GM11168 (cell line): ENCODE measurements around the gene MAP7.
"Not testable (repeated sequence)": the region's sequence is repeated elsewhere in the genome, so short reads cannot be mapped to it uniquely, and the experiment has no call there.

Source experiments
- in situ Hi-C: fragments of 300-500 bp; cut with MboI; formaldehyde crosslinking; loops from one replicate; pipeline ENCODE4 v1.12.0; 2022; ENCODE audit warnings: low sequenced_read_pairs; ENCODE audit not compliant: unreplicated experiment

Gene MAP7

DNA sequence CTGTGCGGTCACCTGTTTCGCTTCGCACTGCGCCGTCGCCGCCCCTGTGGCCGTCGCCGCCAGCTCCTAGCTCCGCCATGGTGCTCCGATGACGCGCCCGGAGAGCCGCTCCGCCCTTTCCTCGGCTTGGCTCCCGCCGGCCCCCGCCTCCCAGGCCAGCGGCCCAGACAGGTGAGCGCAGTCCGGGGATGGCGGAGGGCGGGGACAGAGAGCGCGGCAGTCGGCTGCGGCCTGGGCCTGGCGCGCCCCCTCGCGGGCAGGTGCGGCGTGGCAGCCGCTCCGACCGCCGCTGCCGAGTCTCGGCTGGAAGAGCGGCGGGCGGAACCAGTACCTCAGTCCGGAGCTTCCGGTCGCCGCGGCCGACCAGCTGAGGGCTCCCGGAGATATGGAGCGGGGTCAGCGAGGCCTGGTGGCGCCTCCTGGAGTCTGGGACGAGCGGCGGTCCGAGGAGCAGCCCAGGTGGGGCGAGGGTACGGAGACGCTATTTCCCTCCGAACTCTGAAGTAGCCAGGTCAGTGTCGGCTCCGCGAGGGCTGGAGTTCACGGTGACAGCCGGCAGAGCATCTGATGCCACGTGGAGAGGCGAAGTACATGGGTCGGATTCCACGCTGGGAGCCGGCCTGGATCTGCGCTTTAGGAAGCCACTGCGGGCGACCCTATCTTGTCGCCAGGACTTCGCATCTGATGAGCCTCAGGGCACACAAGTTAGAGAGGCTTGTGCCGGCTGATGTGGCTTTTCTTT, at the start of gene MAP7:
Gene MAP7 (minus strand): TSS at position 93 of the 742 bp plus-strand sequence. CDS start 14 bp downstream, at position 79.
- in situ Hi-C loops: no loop called here

DNA sequence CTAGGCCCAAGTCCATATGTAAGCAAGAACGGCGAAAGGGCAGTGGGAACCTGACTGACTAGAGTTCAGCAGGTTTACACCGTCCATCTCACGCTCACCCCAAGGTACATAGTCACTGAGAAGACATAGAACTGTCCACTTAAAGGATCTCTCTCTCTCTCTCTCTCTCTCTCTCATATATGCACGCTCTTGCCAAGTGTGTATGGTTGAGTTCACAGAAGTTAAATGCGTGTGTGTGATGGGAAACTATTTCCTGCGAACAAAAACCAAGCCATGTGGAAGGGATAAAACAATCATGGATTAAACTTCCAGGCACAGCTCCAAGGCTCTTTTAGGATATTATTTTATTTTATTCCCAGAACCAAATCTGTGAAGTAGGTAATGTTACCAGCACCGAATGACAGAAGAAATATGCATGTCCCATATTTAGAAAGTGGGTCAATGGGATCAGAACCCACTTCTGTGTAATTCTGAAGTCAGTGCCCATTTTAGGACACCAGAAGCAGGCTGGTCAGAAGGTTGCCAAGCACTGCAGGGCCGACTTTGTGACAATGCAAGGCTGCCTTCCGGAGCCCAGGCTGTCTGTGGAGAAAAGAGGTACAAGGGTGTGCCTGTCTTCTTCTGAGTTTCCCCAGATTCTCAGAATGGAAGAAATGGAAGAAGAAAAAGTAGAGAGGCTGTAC, 49.2 kb upstream of the MAP7 start:
- in situ Hi-C loops: no loop called here

DNA sequence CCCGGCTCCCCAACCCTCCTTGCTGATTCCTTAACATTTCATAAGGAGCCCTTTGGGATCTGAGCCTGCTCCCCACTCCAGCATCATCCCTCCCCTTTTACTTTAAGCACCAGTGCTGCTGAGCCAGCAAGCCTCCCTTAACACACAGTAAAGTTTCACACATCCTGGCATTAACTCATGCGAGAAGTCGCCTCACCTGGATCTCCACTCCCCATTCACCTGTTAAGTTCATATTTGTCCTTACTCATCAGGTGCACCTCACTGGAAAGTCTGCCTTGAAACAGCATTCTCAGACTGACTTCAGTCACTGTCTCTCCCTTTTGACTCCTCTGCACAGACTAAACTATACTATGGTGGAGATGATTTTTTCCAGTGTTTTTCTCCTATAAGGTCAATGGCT, 47.8 kb upstream of the MAP7 start:
- in situ Hi-C loops: no loop called here

DNA sequence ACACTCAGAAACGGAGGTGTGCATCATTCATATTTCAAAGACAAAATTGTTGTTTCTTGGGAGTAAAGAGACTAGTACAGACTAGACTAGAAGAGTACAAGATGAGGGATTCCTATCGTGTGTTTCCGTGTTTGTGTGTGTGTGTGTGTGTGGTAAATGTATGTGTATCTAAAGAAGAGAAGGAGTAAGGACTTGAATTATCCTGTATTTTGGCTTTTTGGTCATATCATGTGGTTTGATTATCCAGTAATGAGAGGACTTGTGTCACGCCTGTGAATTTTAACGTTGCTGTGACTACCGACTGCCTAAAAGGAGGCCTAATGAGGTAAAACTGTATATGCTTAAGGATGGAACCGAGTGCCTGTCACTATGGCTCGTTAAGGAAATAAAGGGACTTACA, 44.4 kb upstream of the MAP7 start:
- in situ Hi-C loops: no loop called here

DNA sequence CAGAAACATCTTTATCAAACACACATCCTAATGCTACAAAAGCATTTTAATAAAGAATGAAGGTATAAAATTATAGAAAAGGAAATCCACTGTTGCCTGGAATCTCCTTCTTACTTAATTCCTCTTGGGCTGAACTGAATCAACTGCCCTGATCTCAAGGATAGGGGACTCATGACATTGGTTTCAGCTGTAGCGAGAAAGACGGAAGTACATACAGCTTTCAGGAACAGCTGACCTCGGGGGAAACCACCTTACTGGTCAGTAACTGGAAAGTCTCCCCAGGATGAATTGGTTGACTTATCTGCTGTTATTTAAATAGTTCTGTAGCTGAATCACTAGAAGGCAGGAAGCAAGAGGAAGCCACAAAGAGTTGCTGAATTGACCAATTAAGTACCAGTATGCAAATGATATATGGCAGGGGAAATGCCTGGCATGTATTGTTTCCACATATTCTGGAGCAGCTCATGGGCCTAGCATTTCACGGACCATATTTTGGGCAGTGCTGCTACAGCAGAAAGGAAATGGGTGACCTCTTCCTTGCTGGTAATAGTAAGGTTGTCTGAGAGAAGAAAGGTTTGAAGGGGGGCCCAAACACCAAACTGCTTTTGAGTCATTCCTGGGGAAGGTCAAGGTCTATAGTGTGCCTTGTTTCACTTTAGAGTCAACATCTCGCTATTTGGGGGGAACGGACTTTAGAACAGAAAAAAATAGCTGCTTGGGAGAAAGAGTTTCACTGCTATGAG, 43.7 kb upstream of the MAP7 start:
- in situ Hi-C loops: no loop called here

DNA sequence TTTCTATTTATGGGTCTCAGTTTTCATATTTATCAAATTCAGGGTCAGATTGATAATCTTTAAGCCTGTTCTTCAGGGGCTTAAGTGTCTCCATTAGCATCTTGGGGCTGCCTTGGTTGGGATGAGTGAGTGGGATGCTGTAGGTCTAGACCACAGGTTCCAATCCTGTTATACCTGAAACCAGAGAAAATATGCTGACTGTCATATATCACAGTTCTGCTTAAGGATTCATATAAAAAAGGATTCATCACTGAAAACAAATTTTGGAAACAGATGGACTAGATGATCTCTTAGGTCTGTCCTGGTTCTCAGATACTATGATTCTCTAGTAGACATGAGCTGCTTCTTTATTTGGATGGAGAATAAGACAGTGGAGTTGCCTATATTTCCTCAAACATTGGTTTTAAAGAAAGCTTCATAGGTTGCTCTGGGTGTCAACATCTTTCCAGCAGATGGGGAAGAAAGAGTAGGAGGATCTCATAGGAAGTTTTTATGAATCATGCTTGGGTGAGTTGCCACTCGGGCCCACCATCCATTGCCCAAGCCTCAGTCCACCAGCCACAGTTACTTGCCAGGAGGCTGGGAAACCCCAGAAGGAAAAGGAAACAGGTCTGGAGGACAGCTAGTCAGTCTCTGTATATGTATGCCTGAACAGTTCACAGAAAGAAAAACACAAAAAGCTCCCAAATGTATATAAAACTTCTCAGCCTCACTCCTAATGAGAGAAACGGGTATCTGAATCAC, 42.9 kb upstream of the MAP7 start:
- in situ Hi-C loops: no loop called here

DNA sequence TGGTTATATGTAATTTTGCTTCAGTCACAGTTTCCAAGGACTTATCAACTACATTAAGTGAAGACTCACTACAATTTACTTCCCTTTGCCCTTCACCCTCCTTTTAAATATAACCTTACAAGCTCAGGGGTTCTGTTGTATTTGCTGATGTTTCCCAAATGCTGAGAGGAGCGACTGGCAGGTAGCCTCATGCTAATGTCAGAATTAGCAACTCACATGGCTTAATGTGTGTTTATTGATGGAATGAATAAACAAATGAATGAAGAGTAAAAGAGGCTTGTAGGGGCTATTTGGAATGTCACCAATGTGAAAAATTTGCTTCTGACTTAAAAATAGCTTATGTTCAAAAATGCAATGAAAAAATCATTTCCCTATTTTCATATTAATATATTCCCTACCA, 41.4 kb upstream of the MAP7 start:
- in situ Hi-C loops: no loop called here

DNA sequence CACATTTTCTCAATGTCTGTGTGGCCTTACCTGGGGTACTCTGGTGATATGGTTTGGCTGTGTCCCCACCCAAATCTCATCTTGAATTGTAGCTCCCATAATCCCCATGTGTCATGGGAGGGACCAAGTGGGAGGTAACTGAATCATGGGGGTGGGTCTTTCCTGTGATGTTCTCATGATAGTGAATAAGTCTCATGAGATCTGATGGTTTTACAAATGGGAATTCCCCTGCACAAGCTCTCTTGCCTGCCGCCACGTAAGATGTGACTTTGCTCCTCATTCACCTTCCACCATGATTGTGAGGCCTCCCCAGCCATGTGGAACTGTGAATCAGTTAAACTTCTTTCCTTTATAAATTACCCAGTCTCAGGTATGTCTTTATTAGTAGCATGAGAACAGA, 40.6 kb upstream of the MAP7 start:
- in situ Hi-C loops: not testable (repeated sequence)

DNA sequence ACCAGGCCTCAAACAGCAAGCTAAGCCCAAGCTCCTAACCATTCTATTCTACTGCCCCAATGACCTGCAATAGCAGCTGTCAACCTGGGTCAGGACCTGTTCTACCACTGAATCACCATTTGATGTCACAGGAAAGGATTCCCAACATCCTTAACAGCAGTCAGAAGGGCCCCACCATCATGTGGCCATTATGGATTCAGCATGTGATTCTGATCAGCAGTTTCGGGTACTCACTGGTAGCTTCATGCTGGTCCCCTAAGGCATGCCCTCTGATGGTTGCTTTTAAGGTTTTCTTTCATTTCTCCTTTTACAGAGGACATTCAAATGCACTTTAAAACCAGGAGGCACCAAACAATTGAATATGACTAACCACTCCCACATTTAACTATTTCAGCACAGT, 37.3 kb upstream of the MAP7 start:
- in situ Hi-C loops: no loop called here

DNA sequence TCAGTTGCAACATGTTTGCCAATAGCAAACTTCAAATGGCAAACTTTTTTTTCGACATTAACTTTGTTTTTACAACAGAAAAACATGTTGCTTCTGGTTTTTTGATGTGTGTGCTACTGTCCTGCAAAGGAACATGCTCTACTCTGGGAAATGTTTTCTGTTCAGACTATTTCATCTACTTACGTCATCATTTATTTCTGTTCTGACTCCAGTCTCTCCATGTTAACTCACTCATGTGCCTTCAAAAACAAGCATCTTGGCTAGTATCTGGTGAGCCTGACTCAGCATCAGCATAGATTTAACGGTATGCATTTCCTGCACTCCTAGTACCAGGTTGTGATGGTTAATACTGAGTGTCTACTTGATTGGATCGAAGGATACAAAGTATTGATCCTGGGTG, 36.1 kb upstream of the MAP7 start:
- in situ Hi-C loops: no loop called here

DNA sequence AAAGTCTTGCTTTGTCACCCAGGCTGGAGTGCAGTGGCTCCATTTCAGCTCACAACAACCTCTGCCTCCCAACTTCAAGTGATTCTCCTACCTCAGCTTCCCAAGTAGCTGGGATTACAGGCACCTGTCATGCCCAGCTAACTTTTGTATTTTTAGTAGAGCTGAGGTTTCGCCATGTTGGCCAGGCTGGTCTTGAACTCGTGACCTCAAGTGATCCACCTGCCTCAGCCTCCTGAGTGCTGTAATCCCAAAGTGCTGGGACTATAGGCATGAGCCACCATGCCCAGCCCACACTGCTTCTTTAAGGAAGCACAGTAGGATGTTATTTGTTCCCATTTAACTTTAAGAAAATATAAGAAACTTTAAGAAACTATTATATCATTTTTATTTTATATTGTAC, 35.3 kb upstream of the MAP7 start:
- in situ Hi-C loops: not testable (repeated sequence)

DNA sequence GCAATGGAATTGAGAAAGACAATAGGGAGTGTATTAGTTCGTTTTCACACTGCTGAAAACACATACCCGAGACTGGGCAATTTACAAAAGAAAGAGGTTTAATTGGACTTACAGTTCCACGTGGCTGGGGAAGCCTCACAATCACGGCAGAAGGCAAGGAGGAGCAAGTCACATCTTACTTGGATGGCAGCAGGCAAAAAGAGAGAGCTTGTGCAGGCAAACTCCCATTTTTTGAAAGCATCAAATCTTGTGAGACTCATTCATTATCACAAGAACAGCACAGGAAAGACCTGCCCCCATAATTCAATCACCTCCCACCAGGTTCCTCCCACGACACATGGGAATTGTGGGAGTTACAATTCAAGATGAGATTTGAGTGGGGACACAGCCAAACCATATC, 34.1 kb upstream of the MAP7 start:
- in situ Hi-C loops: not testable (repeated sequence)

DNA sequence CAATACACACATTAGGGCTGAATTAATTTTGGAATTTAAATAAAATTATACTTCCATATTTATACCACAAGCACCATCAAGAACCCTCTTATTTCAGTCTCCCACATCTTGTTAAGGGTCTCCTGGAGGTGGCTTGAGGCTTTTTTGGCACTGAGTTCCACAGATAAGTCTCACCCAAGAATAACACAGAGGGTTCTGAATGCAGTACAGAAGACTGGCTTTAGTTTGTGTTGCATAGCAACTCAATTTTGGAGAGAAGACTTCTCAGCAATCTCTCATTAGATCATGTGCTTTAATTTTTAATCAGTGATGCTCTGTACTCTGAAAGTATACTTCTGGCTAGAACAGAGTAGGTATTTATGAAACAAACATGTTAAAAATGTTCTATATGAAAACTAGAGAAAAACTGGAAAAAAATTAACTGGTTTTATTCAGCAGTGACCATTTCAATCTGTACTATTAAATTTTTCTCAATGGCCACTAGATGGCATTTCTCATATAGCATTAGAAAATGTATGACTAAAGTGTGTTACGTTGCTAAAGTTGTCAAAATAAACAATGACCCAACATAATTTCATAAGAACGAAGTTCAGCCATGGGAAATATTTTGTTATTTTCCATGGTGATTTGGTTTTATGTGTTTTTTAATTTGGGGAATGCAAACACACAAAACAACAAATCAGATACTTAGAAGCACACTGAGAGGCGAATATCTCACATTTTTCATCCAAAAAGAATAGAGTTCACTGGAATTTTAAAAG, 32.7 kb upstream of the MAP7 start:
- in situ Hi-C loops: no loop called here

DNA sequence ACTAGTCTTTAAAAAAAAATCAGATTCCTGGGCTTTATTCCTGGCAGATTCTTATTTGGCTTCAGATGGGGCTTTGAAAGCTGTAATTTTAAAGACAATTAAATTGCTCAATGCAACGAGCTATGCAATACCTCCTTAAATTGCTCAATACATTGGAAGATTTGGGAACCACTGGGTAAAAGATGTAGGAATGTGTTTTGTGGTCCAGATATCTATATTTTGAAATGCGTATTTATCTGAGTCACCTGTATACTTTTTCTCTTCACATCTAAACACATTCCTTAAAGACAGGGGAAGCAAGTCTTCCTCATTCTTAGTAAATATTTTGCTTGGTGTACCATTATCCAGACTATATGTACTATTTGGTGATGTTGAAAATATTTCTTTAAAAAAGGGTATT, 29.6 kb upstream of the MAP7 start:
- in situ Hi-C loops: no loop called here

DNA sequence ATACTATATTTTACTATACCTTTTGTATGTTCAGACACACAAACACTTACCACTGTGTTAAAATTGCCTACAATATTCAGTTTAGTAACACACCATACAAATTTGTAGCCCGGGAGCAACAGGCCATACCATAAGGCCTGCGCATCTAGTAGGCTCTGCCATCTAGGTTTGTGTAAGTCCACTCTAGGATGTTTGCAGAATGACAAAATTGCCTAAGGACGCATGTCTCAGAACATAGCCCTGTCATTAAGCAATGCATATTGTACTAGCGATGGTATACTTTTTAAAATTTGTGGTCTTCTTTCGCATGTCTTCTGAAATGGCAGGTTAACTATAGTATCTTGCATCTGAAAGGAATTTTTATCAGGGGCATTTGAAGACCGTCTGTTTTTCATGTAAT, 26.6 kb upstream of the MAP7 start:
- in situ Hi-C loops: no loop called here

DNA sequence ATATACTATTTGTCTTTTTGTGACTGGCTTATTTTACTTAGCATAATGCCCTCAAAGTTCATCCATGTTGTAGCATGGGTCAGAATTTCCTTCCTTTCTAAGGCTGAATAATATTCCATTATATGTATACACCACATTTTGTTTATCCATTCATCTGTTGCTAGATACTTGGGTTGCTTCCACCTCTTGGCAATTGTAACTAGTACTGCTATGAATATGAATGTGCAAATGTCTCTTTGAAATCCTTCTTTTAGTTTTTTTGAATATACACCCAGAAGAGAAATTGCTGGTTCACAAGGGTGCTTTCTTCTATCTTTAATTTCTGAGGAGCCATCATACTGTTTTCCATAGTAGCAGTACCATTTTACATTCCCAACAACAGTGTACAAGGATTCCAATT, 21.3 kb upstream of the MAP7 start:
- in situ Hi-C loops: no loop called here

DNA sequence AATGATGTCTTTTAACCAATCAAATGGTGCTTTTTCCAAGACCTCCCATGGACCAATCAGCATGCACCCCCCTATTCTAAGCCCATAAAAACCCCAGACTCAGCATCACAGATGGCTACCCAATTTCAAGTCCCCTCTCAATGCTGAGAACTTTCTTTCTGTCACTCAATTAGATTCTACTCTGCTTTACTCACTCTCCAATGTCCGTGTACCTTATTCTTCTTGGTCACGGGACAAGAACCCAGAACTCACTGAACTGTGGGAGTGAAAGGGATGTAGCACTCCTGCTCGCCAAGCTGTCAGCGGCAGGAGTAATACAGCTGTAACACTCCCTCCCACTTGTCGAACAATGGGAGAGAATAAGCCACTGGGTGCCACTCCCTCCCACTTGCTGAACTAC, 20.8 kb upstream of the MAP7 start:
- in situ Hi-C loops: no loop called here

DNA sequence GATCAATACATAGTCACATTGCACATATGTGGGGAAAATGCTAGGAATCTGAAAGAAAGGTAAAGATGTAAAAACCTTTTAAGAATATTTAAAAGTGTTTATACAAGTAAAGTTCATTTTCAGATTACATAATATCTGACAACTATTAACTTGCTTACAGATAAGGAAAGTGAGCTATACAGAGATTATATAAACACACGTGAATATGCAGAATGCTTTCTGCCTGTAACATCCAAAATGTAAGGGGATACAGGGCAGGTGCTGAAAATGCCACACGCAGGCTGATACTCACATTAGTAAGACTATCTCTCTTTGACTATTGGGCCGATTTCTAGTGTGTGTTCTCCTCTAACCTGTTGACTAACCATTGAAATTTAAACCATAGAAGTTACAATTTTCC, 17.9 kb upstream of the MAP7 start:
- in situ Hi-C loops: no loop called here

DNA sequence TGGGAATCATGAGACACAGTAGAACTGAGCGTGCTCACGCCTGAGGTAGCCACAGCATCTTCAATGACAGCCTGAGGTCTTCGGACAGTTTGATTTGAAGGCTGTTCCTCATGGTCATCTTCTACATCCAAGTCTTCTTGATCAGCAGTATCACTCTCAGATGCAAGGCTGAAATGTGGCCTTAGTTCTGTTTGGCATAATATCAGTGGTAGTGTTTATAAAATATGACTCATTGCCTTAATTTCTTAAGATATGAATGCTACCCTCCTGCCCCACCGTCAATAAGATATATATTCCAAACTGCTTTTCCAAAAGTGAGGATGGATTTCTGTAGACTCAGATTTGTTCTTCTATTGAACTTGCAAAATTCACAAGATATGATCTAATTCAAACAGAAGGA, 17.5 kb upstream of the MAP7 start:
- in situ Hi-C loops: no loop called here

DNA sequence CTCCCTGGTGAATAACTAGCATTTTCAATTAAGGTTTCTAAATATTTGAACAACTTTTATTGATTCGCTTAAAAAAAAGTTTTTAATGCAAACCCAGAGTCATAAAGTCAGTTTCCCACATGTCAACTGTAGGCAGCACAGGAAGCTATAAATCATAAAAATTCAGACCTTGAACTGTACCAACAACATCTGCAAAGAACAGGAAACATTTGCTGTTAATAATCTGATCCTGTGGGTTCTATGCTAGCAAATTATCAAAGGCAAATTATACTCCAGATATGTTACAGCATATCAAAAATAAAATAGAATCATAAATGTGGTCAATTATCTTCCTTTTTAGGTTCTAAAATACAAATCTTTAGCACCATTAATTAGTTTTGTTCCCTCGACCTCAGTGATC, 16.6 kb upstream of the MAP7 start:
- in situ Hi-C loops: no loop called here
